A673 (cell line): ENCODE results near the gene TEX48. TPM values are rescaled to one million over a fixed set of nuclear protein-coding genes. Genes with fewer than 3 reads are reported as not detected.

Experiments used
- BruUV-seq: library from RNA; stranded (reverse); fragments of 400-500 nt; replicated peaks from 2 replicates; lab custom pipeline; 2021; lab: Mats Ljungman, UMichigan
- CTCF ChIA-PET: fragments of 300-600 bp; sonication (Branson Sonifier 250); formaldehyde crosslinking; loops from one replicate; lab custom pipeline; 2022; ENCODE audit warnings: antibody characterized with exemption; lab: Charles Lee
- POLR2A ChIA-PET: fragments of 300-600 bp; sonication (Branson Sonifier 250); formaldehyde crosslinking; loops from one replicate; lab custom pipeline; 2022; ENCODE audit warnings: antibody characterized with exemption; ENCODE audit not compliant: low non-redundant PET; lab: Charles Lee
- DNase-seq: peaks from one replicate; pipeline ENCODE4 v3.0.0-alpha.2; 2015; ENCODE audit warnings: low spot score
- H3K27ac ChIP-seq: fragments of 200-600 bp; sonication (generic); 2 replicates; pipeline ENCODE4 v1.5.1; 2016; ENCODE audit warnings: mixed run types, low read depth, mild to moderate bottlenecking, mixed read lengths, antibody characterized with exemption, low read length; ENCODE audit not compliant: poor library complexity, severe bottlenecking
- H3K27me3 ChIP-seq: fragments of 200-600 bp; sonication (generic); replicated peaks from 2 replicates; pipeline ENCODE4 v1.6.1; 2017; ENCODE audit warnings: mixed run types, low read depth, mild to moderate bottlenecking, mixed read lengths, antibody characterized with exemption, low read length; ENCODE audit not compliant: insufficient read depth, poor library complexity
- H3K36me3 ChIP-seq: fragments of 200-600 bp; sonication (generic); 2 replicates; pipeline ENCODE4 v1.6.1; 2016; ENCODE audit warnings: mixed run types, mild to moderate bottlenecking, mixed read lengths, antibody characterized with exemption, low read length; ENCODE audit not compliant: insufficient read depth, poor library complexity, severe bottlenecking
- H3K4me1 ChIP-seq: fragments of 200-600 bp; sonication (generic); 2 replicates; pipeline ENCODE4 v1.6.1; 2017; ENCODE audit warnings: mixed run types, mild to moderate bottlenecking, mixed read lengths, antibody characterized with exemption, low read length; ENCODE audit not compliant: insufficient read depth, poor library complexity, severe bottlenecking
- H3K4me3 ChIP-seq: fragments of 200-600 bp; sonication (generic); 2 replicates; pipeline ENCODE4 v1.5.1; 2016; ENCODE audit warnings: low read depth, mixed run types, mild to moderate bottlenecking, mixed read lengths, low read length; ENCODE audit not compliant: poor library complexity, severe bottlenecking
- H3K9me3 ChIP-seq: fragments of 200-600 bp; sonication (generic); 2 replicates; pipeline ENCODE4 v1.6.1; 2016; ENCODE audit warnings: mixed run types, low read depth, mild to moderate bottlenecking, mixed read lengths, antibody characterized with exemption, low read length; ENCODE audit not compliant: poor library complexity, severe bottlenecking
- CTCF ChIP-seq: fragments of 300-800, 200-600 bp; sonication (generic); conservative IDR thresholded peaks from 2 replicates; pipeline ENCODE4 v1.5.1; 2017; ENCODE audit warnings: low read depth, mild to moderate bottlenecking, antibody characterized with exemption, low read length, moderate library complexity, mixed read lengths
- EZH2 ChIP-seq: fragments of 200-600 bp; sonication (generic); IDR thresholded peaks from 2 replicates; pipeline ENCODE4 v1.6.1; 2017; ENCODE audit warnings: borderline replicate concordance, low read depth, mild to moderate bottlenecking, mixed read lengths, antibody characterized with exemption, low read length; ENCODE audit not compliant: poor library complexity, severe bottlenecking
- intact Hi-C: fragments of 100-400 bp; cut with micrococcal nuclease; formaldehyde crosslinking; loops from one replicate; pipeline ENCODE4 v1.10.0; 2022; ENCODE audit not compliant: unreplicated experiment
- total RNA-seq: library from RNA; stranded (reverse); gene quantifications from 2 replicates; pipeline ENCODE4 v1.2.3, GENCODE V29; 2021

TEX48 gene
- total RNA-seq, 1 experiment from 2014 or later, result not detected

GRCh38 chr9:114695948-114696347, 14.0 kb upstream of the TEX48 start:
- H3K27me3 ChIP-seq, result no peaks in the 10 kb centered on the region
- ChIA-PET CTCF (no interaction called here), POLR2A (no interaction called here)
- no peaks in the 10 kb centered on the region for H3K9me3 ChIP-seq
- no TSS peak for BruUV-seq
- H3K27ac ChIP-seq, result no peak overlapping the region
- no peak for DNase-seq
- intact Hi-C loops, result no loop called here
- H3K36me3 ChIP-seq, result no peaks in the 10 kb centered on the region
- no peak overlapping the region for H3K4me3 ChIP-seq
- no peaks in the 10 kb centered on the region for H3K4me1 ChIP-seq
- TF ChIP-seq EZH2 (no peak), CTCF (no peak)

GRCh38 chr9:114694719-114695269, 12.8 kb upstream of the TEX48 start:
- no peak for DNase-seq
- no peaks in the 10 kb centered on the region for H3K27me3 ChIP-seq
- CTCF ChIA-PET, result no interaction called here
- no peaks in the 10 kb centered on the region for H3K4me1 ChIP-seq
- no peak overlapping the region for H3K4me3 ChIP-seq
- TF ChIP-seq CTCF (no peak), EZH2 (no peak)
- no peaks in the 10 kb centered on the region for H3K36me3 ChIP-seq
- BruUV-seq, result no TSS peak
- intact Hi-C loops, result no loop called here
- H3K9me3 ChIP-seq, result no peaks in the 10 kb centered on the region
- H3K27ac ChIP-seq, result no peak overlapping the region
- POLR2A ChIA-PET, result no interaction called here

- no peaks in the 10 kb centered on the region for H3K27me3 ChIP-seq
- POLR2A ChIA-PET, result no interaction called here
- H3K36me3 ChIP-seq, result no peaks in the 10 kb centered on the region
- intact Hi-C loops, result no loop called here
- CTCF ChIA-PET, result no interaction called here
- no peaks in the 10 kb centered on the region for H3K9me3 ChIP-seq
- H3K4me3 ChIP-seq, result no peak overlapping the region
- TF ChIP-seq EZH2 (no peak), CTCF (no peak)
- no peaks in the 10 kb centered on the region for H3K4me1 ChIP-seq
- H3K27ac ChIP-seq, result no peak overlapping the region
- no peak for DNase-seq
- no TSS peak for BruUV-seq
These were observed 12.2 kb upstream of the TEX48 start for GRCh38 chr9:114694146-114694545.
